Immature natural killer cell (primary cell): Measurements from ENCODE around the gene ST14. TPM values are rescaled to one million over a fixed set of nuclear protein-coding genes. Genes with fewer than 3 reads are reported as not detected.

ENCODE experiments used
- DNase-seq, 3 donors: peaks; one replicate each; pipeline ENCODE4 v3.0.0; 2022; ENCODE audit warnings: mixed read lengths in 1 of 3
- H3K27ac Mint-ChIP-seq, 6 donors: one replicate each; pipeline ENCODE4 v1.8.0; 2020; ENCODE audit warnings: mixed read lengths in 6 of 6, mild to moderate bottlenecking in 5 of 6, inconsistent platforms in 4 of 6, moderate library complexity in 3 of 6
- H3K27me3 Mint-ChIP-seq, 3 donors: one replicate each; pipeline ENCODE4 v1.8.0; 2020 to 2021; ENCODE audit warnings: low read depth in 3 of 3, mild to moderate bottlenecking in 3 of 3, mixed read lengths in 3 of 3, moderate library complexity in 3 of 3, inconsistent platforms in 1 of 3
- H3K36me3 Mint-ChIP-seq, 3 donors: one replicate each; pipeline ENCODE4 v1.8.0; 2020; ENCODE audit warnings: mixed read lengths in 3 of 3, inconsistent platforms in 2 of 3, mild to moderate bottlenecking in 2 of 3
- H3K4me1 Mint-ChIP-seq, 2 donors: one replicate each; pipeline ENCODE4 v1.8.0; 2020; ENCODE audit warnings: inconsistent platforms in 2 of 2, mild to moderate bottlenecking in 2 of 2, mixed read lengths in 2 of 2, moderate library complexity in 1 of 2
- H3K4me3 Mint-ChIP-seq, 5 donors: one replicate each; pipeline ENCODE4 v1.8.0; 2020; ENCODE audit warnings: mild to moderate bottlenecking in 5 of 5, mixed read lengths in 5 of 5, inconsistent platforms in 3 of 5, moderate library complexity in 3 of 5
- H3K9me3 Mint-ChIP-seq, 6 donors: one replicate each; pipeline ENCODE4 v1.8.0; 2020; ENCODE audit warnings: mild to moderate bottlenecking in 6 of 6, mixed read lengths in 6 of 6, inconsistent platforms in 4 of 6, moderate library complexity in 3 of 6
- polyA plus RNA-seq, 3 donors: library from polyadenylated mRNA; unstranded; fragments of 300-500 nt; fragmentation: Illumina TruSeq; gene quantifications; one replicate each; pipeline ENCODE4 v1.2.3, GENCODE V29; 2021

Gene ST14
- polyA plus RNA-seq, 3 donors from 2014 or later, result 0.54 to 3.6 (median 2.8) TPM

DNA sequence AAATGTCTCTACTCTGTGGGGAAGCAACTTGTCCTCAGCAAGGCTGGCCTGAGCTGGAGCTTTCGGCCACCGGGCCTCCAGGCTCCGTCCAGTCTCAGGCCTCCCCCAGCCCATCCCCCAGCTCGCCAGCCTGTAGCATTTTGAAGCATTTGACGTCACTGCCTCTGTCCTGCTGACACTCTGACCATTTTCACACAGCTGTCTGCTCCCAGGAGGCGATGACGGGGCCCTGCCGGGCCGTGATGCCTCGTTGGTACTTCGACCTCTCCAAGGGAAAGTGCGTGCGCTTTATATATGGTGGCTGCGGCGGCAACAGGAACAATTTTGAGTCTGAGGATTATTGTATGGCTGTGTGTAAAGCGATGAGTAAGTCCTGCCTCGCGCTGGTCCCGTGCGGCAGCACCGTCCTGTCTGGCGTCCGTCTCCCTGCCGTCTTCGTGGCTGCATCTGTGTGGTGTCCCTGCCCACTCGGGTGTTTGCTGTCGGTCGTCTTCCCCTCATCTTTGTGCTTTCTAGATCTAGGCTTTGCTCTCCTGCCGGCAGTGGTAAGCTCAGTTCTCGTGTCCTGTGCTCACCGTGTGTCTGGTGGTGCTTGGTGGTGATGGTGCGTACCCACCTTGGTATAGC, 36.1 kb upstream of the ST14 start:
- Mint-ChIP-seq H3K4me1 (peaks cover 50 to 51% of the 10 kb centered on the region in 2 donors), H3K9me3 (no peaks in the 10 kb centered on the region), H3K27ac (peak overlapping the region in 1 of 6 donors; percentile 57), H3K36me3 (peaks cover 26 to 51% (median 26%) of the 10 kb centered on the region in 3 donors), H3K27me3 (peaks cover 0 to 2% (median 0%) of the 10 kb centered on the region in 3 donors), H3K4me3 (no peak overlapping the region)
- no peak for DNase-seq

DNA sequence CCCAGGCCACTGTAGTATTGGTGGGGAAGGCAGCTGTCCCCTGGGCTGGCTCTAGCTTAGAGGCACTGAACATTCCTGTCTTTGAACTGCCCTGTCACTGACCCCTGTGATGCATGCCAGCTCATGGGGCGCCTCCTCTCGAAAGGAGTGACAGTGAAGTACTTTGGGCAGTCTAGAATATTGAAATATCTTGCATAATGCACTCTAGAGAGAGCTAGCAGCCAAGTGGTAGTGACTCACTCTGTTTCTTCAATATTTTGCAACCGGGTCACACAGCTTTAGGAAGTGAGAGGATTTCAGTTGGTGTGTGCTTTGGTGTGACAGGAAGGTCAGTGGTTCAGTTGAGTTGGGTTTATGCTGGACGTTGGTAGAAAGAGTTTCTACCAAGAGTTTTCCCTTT, 35.5 kb upstream of the ST14 start:
- Mint-ChIP-seq H3K4me3 (no peak overlapping the region), H3K27me3 (peaks cover 0 to 2% (median 0%) of the 10 kb centered on the region in 3 donors), H3K4me1 (peaks cover 44 to 45% of the 10 kb centered on the region in 2 donors), H3K9me3 (no peaks in the 10 kb centered on the region), H3K27ac (no peak overlapping the region), H3K36me3 (peaks cover 28 to 55% (median 28%) of the 10 kb centered on the region in 3 donors)
- DNase-seq, result no peak

DNA sequence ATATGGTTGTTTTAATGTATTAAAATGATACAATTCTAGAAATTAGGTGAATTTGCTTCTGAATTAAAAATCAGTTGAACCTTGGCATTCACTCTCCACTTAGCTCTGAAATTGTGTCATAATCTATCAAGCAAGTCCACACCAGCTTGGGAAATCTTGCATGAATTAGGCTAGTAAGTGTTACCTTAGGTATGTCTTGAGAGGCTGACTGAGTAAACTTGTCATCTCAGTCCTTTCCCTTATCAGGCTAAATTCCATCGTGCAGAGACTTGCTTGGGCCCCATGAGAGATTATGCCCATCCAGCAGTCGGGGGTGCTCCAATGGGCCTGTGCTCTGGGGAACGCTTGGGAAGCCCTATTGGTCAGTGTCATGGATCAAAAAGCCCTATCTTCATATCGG, 33.9 kb upstream of the ST14 start:
- H3K9me3 Mint-ChIP-seq, result no peaks in the 10 kb centered on the region
- H3K27ac Mint-ChIP-seq, result no peak overlapping the region
- no peak overlapping the region for H3K4me3 Mint-ChIP-seq
- H3K27me3 Mint-ChIP-seq, result peaks cover 0 to 2% (median 0%) of the 10 kb centered on the region in 3 donors
- DNase-seq, result no peak
- H3K36me3 Mint-ChIP-seq, result peaks cover 36 to 66% (median 36%) of the 10 kb centered on the region in 3 donors
- peaks cover 29 to 30% of the 10 kb centered on the region in 2 donors for H3K4me1 Mint-ChIP-seq

DNA sequence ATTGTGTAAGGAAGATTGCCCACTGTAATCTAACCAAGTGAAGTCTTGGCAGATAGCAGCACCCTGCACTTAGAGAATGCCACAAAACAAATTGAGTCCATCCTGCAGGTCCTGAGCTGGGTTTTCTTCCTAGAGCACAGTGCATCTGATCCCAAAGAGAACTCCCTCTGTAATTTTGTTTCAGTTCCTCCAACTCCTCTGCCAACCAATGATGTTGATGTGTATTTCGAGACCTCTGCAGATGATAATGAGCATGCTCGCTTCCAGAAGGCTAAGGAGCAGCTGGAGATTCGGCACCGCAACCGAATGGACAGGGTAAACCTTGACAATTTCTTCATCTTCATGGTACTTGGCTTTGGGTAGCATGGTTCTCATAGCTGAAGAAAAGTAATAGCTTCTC, 33.1 kb upstream of the ST14 start:
- Mint-ChIP-seq H3K9me3 (no peaks in the 10 kb centered on the region), H3K4me3 (no peak overlapping the region), H3K27me3 (peaks cover 0 to 2% (median 0%) of the 10 kb centered on the region in 3 donors), H3K36me3 (peaks cover 33 to 70% (median 40%) of the 10 kb centered on the region in 3 donors), H3K4me1 (peaks cover 26% of the 10 kb centered on the region in 2 donors), H3K27ac (no peak overlapping the region)
- DNase-seq, result no peak

DNA sequence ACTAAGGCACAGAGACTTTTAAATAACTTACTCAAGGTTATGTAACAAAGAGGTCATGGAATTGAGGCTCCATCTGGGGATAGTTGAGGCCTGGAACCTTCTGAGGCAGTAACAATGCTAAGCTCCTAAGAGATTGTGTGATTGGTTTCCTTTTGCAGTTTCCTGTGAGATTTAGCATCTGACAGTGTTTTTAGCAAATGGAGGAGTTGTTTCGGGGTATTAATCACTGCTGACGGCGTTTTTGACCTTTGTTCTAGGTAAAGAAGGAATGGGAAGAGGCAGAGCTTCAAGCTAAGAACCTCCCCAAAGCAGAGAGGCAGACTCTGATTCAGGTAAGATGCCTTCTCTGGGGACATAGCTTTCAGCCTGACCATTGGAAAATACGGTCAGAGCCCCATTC, 32.1 kb upstream of the ST14 start:
- H3K9me3 Mint-ChIP-seq, result no peaks in the 10 kb centered on the region
- H3K36me3 Mint-ChIP-seq, result peaks cover 25 to 70% (median 39%) of the 10 kb centered on the region in 3 donors
- DNase-seq, result no peak
- H3K27ac Mint-ChIP-seq, result peak overlapping the region in 5 of 6 donors; percentile 11 to 60 (median 44)
- peak overlapping the region in 1 of 5 donors; percentile 50 for H3K4me3 Mint-ChIP-seq
- H3K27me3 Mint-ChIP-seq, result peaks cover 0 to 2% (median 0%) of the 10 kb centered on the region in 3 donors
- H3K4me1 Mint-ChIP-seq, result peaks cover 29 to 33% of the 10 kb centered on the region in 2 donors

DNA sequence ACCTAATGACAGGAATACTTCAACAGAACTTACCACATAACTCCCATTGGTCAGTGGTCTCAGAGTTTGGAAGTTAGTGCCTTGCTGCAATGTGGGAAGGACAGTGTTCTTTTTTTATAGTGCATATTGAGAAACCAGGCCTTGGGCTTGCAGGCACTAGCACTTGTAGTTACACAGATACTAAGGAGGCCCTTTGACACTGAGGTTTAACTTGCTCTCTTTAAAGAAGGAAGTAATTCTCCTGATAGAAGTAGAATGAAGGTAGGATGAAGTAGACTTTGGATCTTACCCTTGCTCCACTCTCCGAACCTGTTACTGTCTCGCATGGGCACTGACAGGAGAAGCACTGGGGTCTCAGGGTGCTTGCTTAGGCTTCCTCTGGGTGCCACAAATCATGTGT, 31.0 kb upstream of the ST14 start:
- H3K27ac Mint-ChIP-seq, result no peak overlapping the region
- no peak overlapping the region for H3K4me3 Mint-ChIP-seq
- no peak for DNase-seq
- peaks cover 0 to 2% (median 0%) of the 10 kb centered on the region in 3 donors for H3K27me3 Mint-ChIP-seq
- no peaks in the 10 kb centered on the region for H3K9me3 Mint-ChIP-seq
- H3K36me3 Mint-ChIP-seq, result peaks cover 24 to 62% (median 32%) of the 10 kb centered on the region in 3 donors
- H3K4me1 Mint-ChIP-seq, result peaks cover 29 to 33% of the 10 kb centered on the region in 2 donors

DNA sequence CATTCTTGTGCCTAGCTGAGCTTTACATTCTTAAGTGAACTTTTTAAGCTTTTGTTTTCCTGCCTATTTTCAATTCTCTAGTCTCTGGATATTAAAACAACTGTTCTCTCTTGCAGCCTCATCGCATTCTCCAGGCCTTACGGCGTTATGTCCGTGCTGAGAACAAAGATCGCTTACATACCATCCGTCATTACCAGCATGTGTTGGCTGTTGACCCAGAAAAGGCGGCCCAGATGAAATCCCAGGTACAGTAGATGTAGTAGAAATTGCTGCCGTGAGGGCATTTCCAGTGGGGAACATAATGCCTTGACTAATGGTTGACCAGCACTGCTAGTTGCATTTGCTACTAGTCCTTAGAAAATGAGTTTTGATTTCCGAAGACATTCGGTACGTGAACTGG, 29.7 kb upstream of the ST14 start:
- Mint-ChIP-seq H3K4me3 (no peak overlapping the region), H3K27ac (no peak overlapping the region), H3K36me3 (peaks cover 25 to 62% (median 30%) of the 10 kb centered on the region in 3 donors), H3K4me1 (peaks cover 19 to 26% of the 10 kb centered on the region in 2 donors), H3K27me3 (peaks cover 0 to 3% (median 3%) of the 10 kb centered on the region in 3 donors), H3K9me3 (no peaks in the 10 kb centered on the region)
- no peak for DNase-seq

DNA sequence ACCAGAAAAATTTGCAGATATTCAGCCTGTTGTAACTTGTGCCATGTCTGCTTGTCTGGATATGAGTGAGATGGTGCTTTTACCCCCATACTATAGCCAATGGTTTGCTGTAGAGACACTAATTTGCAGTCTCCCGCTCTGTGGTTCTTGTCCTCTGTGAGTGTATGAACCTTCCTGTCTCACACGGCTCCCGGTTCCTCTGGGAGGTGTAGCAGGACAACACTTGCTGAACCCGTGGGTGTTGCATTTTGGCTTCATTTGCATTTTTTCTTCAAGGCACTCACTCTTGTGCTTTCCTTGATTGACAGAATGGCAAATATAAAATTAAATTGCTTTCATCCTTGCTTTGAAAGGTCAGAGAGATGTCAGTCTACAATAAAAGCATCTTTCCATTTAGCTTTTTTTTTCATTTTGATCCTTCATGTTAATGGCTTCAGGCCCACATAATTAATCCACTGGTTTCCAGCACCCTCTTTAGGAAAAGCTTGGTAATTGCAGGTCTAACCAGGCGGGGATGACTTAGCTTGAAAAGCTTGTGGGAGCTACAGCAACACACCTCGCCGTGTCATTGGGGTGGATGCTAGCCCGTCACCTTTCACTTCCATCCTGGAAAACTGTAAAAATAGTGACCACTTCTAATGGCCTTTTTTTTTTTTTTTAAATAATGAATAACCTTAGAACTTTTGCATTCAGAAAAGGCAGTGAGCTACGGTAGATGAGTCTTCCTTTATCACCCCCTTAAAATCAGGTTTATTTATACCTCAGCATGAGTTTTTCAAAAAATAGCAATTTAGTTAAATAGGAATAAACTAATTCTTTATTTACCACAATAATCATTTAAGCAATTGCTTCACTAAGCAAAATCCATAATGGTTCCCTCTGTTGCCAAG, 27.4 kb upstream of the ST14 start:
- H3K4me1 Mint-ChIP-seq, result peaks cover 11 to 16% of the 10 kb centered on the region in 2 donors
- H3K36me3 Mint-ChIP-seq, result peaks cover 28 to 48% (median 35%) of the 10 kb centered on the region in 3 donors
- no peak overlapping the region for H3K4me3 Mint-ChIP-seq
- H3K27me3 Mint-ChIP-seq, result peaks cover 0 to 3% (median 3%) of the 10 kb centered on the region in 3 donors
- peak; percentile 62 to 66 (median 62) for DNase-seq
- H3K9me3 Mint-ChIP-seq, result no peaks in the 10 kb centered on the region
- H3K27ac Mint-ChIP-seq, result peak overlapping the region in 1 of 6 donors; percentile 9

DNA sequence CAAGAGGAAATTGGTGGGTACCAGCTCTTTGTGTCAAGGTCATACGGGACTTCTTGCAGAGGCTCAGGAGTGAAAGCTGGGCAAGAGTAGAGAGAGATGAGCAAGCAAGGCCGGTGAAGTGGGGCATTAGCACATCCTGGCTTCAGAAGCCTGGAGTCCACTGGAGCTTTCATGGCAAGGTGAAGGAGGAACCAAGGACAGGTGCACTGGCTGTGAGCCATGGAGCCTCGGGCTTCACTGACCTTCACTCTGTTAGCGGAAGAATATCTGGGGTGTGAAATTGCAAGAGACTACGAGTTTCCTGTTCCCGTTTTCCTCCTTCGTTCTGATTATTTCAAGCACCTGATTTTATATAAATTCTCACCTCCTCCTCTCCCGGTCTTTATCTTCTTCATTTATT, 25.9 kb upstream of the ST14 start:
- no peak overlapping the region for H3K27ac Mint-ChIP-seq
- peaks cover 0 to 3% (median 3%) of the 10 kb centered on the region in 3 donors for H3K27me3 Mint-ChIP-seq
- peaks cover 3 to 7% of the 10 kb centered on the region in 2 donors for H3K4me1 Mint-ChIP-seq
- no peaks in the 10 kb centered on the region for H3K9me3 Mint-ChIP-seq
- H3K4me3 Mint-ChIP-seq, result no peak overlapping the region
- peaks cover 33 to 59% (median 45%) of the 10 kb centered on the region in 3 donors for H3K36me3 Mint-ChIP-seq
- no peak for DNase-seq

DNA sequence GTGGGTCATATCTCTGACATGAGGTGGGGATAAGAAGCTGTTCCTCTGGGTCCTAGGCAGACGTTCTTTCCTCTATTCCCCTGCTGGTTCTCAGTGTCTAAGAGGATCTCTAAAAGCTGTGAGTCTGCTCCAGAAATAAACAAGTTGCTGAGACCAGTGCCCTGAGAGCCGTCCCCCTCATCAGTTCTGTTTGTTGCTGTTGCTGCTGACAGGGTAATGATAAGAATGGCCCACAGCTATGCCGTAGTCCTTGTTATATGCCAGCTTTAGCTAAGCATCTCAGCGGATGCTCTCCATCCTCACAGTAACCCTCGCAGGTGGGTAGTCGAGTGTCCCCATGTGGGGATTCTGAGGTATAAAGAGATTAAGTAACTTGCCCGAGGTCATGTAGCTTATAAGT, 23.5 kb upstream of the ST14 start:
- Mint-ChIP-seq H3K4me1 (peaks cover 3 to 7% of the 10 kb centered on the region in 2 donors), H3K27ac (no peak overlapping the region), H3K27me3 (peaks cover 0 to 3% (median 1%) of the 10 kb centered on the region in 3 donors), H3K9me3 (no peaks in the 10 kb centered on the region), H3K36me3 (peaks cover 21 to 50% (median 34%) of the 10 kb centered on the region in 3 donors), H3K4me3 (no peak overlapping the region)
- no peak for DNase-seq

DNA sequence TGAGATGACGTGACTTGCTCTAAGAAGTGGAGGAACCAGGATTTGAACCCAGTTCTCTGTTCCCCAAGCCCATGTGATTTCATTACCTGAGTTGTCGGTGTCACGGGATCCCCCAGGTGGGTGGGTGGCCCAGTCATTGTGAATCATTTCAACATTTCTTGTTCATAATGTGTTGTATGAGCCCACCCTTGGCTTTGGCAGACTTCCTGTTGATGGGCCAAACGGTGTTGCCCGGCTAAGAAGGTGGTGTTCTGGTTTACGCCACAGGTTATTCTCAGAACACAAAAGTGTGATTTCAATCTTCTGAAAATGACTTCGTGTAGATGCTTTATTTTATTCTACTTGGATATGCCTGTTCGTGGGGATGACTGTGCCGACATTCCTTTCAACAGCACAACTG, 21.6 kb upstream of the ST14 start:
- Mint-ChIP-seq H3K9me3 (no peaks in the 10 kb centered on the region), H3K36me3 (peaks cover 21 to 44% (median 29%) of the 10 kb centered on the region in 3 donors), H3K4me3 (no peak overlapping the region), H3K27ac (no peak overlapping the region), H3K4me1 (no peaks in the 10 kb centered on the region), H3K27me3 (peaks cover 0 to 3% (median 1%) of the 10 kb centered on the region in 3 donors)
- DNase-seq, result no peak

DNA sequence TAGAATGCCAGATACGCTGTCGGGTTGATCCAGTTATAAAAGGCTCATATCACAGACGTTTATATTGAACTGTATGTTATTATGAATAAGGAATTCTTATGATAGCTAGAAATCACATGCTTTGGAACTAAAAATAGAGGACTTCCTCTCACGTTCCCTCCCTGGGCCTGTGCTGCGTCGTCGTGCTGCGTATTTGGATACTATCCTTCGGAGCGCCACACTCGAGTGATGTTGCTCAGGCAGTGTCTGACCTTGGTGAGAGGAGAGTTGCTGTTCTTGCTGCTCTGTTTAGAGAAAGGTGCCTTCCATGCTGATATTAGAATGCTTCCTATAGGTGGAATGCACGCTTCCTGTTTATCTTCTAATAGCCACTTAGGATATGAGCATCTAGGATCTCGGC, 20.2 kb upstream of the ST14 start:
- H3K4me3 Mint-ChIP-seq, result no peak overlapping the region
- peaks cover 21 to 47% (median 25%) of the 10 kb centered on the region in 3 donors for H3K36me3 Mint-ChIP-seq
- H3K27ac Mint-ChIP-seq, result no peak overlapping the region
- no peaks in the 10 kb centered on the region for H3K4me1 Mint-ChIP-seq
- H3K27me3 Mint-ChIP-seq, result no peaks in the 10 kb centered on the region
- no peaks in the 10 kb centered on the region for H3K9me3 Mint-ChIP-seq
- no peak for DNase-seq

DNA sequence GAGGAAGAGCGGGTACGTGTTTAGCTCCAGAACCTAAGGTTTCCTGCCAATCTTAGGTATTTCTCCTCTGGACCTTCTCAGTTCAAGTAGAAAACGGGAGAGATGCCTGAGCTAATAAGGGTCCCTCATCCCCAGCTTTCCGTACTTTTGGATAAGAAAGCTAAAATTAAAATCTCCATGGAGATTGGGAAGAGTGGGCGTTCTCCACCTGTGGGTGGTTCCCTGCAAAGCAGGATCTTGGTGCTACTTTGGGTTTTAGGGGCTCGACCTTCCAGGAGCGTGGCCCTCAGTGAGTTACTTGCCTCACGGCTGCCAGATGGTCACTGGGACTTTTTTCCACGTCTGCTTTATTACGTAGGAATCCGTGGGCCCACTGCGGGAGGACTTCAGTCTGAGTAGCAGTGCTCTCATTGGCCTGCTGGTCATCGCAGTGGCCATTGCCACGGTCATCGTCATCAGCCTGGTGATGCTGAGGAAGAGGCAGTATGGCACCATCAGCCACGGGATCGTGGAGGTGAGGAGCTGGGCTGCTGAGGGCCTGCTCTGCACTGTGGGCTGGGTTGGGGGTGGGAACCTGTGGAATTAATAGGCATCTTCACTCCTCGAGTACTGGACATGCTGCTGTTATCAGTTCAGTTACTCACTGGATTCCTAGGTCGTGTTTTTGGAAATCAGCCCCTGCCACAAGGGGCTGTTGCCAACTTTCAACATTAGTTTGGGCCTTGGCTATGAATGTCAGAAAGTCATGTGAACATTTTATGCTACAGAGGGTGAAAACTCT, 17.8 kb upstream of the ST14 start:
- H3K4me3 Mint-ChIP-seq, result no peak overlapping the region
- no peaks in the 10 kb centered on the region for H3K9me3 Mint-ChIP-seq
- H3K36me3 Mint-ChIP-seq, result peaks cover 22 to 43% (median 25%) of the 10 kb centered on the region in 3 donors
- H3K27me3 Mint-ChIP-seq, result no peaks in the 10 kb centered on the region
- peaks cover 13 to 14% of the 10 kb centered on the region in 2 donors for H3K4me1 Mint-ChIP-seq
- DNase-seq, result no peak
- H3K27ac Mint-ChIP-seq, result no peak overlapping the region
